ENCODE measurements around the gene PSPN. TPM values are rescaled to one million over a fixed set of nuclear protein-coding genes. Genes with fewer than 3 reads are reported as not detected.

Gene PSPN
- total and polyA plus RNA-seq, 2 of the 13 experiments (the other 11 are each of a cell fraction or from before 2014, with no cell fraction given), result 0.69 to 1.1 TPM

DNA sequence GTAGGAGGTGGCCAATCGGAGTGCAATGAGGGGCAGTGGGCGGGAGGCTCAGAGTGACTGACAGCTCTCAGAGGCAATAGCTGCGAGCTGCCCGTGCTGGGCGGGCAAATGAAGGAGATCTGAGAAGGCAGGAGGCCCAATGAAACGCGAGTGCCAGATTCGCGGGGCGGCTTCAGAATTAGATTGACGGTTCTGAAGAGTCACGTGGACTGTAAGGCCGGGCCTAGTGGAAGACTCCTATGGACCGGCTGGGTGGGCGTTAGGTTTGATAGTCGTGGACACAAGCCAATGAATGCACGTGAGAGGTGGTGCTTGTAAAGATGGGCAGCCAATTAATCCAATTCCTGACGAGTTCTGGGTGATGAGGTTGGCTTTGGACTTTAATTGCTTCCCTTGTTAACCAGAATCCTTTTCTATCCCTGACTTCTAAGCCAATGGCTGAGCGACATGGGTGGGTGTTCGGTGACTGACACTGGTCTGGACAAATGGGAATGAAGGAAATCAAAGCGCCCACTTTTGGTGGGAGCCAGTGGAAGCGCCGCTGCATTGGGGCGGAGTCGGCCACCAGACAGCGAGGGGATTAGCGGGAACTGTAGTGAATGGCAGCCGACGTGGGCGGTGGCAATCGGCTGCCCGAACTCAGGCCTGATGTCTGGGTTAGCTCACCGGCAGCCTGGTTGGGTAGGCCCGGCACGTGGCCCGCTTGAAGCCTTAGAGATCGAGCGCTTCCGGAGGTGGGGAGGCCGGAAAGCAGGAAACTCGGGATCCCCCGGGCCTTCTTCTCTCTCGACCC lies 49.4 kb upstream of the PSPN start (continued):
- TF ChIP-seq, protein P1, sequence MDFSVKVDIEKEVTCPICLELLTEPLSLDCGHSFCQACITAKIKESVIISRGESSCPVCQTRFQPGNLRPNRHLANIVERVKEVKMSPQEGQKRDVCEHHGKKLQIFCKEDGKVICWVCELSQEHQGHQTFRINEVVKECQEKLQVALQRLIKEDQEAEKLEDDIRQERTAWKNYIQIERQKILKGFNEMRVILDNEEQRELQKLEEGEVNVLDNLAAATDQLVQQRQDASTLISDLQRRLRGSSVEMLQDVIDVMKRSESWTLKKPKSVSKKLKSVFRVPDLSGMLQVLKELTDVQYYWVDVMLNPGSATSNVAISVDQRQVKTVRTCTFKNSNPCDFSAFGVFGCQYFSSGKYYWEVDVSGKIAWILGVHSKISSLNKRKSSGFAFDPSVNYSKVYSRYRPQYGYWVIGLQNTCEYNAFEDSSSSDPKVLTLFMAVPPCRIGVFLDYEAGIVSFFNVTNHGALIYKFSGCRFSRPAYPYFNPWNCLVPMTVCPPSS (IDR thresholded peaks at IDR 0.05), result no peak
- TF ChIP-seq ZNF83 (CRISPR knock-in tag; IDR thresholded peaks at IDR 0.05; ENCODE audit: borderline replicate concordance), result peak; percentile 81; the same call in 1 of the 2 replicates
- 0 out of 2 replicates have a peak, but pooled peaks have one; percentile 70 for TF ChIP-seq ZNF782 (CRISPR knock-in tag; IDR thresholded peaks at IDR 0.05; ENCODE audit: borderline replicate concordance)
- no peak for TF ChIP-seq RFX3 (CRISPR knock-in tag; IDR thresholded peaks at IDR 0.05)
- peak; percentile 37; the same call in 1 of the 2 replicates for TF ChIP-seq ISL2 (CRISPR knock-in tag; IDR thresholded peaks at IDR 0.05)
- TF ChIP-seq ZNF720 (CRISPR knock-in tag; IDR thresholded peaks at IDR 0.05), result no peak
- 0 out of 2 replicates have a peak, but pooled peaks have one; percentile 6 for TF ChIP-seq ZBTB25 (CRISPR knock-in tag; IDR thresholded peaks at IDR 0.05)
- TF ChIP-seq SRY (CRISPR knock-in tag; IDR thresholded peaks at IDR 0.05), result 0 out of 2 replicates have a peak, but pooled peaks have one; percentile 58
- TF ChIP-seq TRIM24 (CRISPR knock-in tag; IDR thresholded peaks at IDR 0.05), result no peak
- TF ChIP-seq ZNF891 (CRISPR knock-in tag; IDR thresholded peaks at IDR 0.05), result peak; percentile 78; the same call in 1 of the 2 replicates
- TF ChIP-seq SOX13 (IDR thresholded peaks at IDR 0.05), result no peak
- TF ChIP-seq SOX13 (CRISPR knock-in tag; conservative IDR thresholded peaks at IDR 0.05 in 1 of 2, IDR thresholded peaks at IDR 0.05 in 1 of 2), result no peak
- TF ChIP-seq ONECUT2 (CRISPR knock-in tag; IDR thresholded peaks at IDR 0.05), result no peak
- TF ChIP-seq, protein P2, sequence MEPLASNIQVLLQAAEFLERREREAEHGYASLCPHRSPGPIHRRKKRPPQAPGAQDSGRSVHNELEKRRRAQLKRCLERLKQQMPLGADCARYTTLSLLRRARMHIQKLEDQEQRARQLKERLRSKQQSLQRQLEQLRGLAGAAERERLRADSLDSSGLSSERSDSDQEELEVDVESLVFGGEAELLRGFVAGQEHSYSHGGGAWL (CRISPR knock-in tag; IDR thresholded peaks at IDR 0.05), result 0 out of 2 replicates have a peak, but pooled peaks have one; percentile 26
- TF ChIP-seq CENPX (CRISPR knock-in tag; IDR thresholded peaks at IDR 0.05), result no peak
- TF ChIP-seq, protein P3, sequence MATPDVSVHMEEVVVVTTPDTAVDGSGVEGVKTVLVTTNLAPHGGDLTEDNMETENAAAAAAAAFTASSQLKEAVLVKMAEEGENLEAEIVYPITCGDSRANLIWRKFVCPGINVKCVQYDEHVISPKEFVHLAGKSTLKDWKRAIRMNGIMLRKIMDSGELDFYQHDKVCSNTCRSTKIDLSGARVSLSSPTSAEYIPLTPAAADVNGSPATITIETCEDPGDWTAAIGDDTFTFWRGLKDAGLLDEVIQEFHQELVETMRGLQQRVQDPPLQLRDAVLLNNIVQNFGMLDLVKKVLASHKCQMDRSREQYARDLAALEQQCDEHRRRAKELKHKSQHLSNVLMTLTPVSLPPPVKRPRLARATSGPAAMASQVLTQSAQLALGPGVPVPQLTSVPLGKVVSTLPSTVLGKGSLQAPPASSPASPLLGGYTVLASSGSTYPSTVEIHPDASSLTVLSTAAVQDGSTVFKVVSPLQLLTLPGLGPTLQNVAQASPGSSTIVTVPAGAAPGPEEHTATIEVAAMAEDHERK (CRISPR knock-in tag; IDR thresholded peaks at IDR 0.05; ENCODE audit: low read depth), result no peak
- TF ChIP-seq, protein P4, sequence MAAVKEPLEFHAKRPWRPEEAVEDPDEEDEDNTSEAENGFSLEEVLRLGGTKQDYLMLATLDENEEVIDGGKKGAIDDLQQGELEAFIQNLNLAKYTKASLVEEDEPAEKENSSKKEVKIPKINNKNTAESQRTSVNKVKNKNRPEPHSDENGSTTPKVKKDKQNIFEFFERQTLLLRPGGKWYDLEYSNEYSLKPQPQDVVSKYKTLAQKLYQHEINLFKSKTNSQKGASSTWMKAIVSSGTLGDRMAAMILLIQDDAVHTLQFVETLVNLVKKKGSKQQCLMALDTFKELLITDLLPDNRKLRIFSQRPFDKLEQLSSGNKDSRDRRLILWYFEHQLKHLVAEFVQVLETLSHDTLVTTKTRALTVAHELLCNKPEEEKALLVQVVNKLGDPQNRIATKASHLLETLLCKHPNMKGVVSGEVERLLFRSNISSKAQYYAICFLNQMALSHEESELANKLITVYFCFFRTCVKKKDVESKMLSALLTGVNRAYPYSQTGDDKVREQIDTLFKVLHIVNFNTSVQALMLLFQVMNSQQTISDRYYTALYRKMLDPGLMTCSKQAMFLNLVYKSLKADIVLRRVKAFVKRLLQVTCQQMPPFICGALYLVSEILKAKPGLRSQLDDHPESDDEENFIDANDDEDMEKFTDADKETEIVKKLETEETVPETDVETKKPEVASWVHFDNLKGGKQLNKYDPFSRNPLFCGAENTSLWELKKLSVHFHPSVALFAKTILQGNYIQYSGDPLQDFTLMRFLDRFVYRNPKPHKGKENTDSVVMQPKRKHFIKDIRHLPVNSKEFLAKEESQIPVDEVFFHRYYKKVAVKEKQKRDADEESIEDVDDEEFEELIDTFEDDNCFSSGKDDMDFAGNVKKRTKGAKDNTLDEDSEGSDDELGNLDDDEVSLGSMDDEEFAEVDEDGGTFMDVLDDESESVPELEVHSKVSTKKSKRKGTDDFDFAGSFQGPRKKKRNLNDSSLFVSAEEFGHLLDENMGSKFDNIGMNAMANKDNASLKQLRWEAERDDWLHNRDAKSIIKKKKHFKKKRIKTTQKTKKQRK (IDR thresholded peaks at IDR 0.05; ENCODE audit: low read length), result peak; percentile 97
- TF ChIP-seq ZNF674 (CRISPR knock-in tag; IDR thresholded peaks at IDR 0.05; ENCODE audit: low read depth), result no peak
- no peak for TF ChIP-seq MAZ (IDR thresholded peaks at IDR 0.05; ENCODE audit: borderline replicate concordance, low read depth, low read length)
- peak; percentile 7; the same call in 1 of the 2 replicates for TF ChIP-seq MAZ (CRISPR knock-in tag; IDR thresholded peaks at IDR 0.05; ENCODE audit: low read depth)
- no peak for TF ChIP-seq HDAC6 (IDR thresholded peaks at IDR 0.05; ENCODE audit: low read depth, low read length)
- no peak for TF ChIP-seq ATRX (CRISPR knock-in tag; IDR thresholded peaks at IDR 0.05; ENCODE audit: borderline replicate concordance)

Measured in HepG2 (cell line).